Vagina (tissue), 2 donors: ENCODE results near the gene INHBC.

Experiments used
- CTCF ChIP-seq, 3 experiments: fragments of 450-650 bp in 2 of 3; fragments of 200-600 bp in 1 of 3; sonication (generic) in 1 of 3; IDR thresholded peaks; one replicate each; pipeline ENCODE4 v1.5.1; 2017 to 2019; ENCODE audit warnings: antibody characterized with exemption in 3 of 3, mild to moderate bottlenecking in 2 of 3, moderate library complexity in 2 of 3
- POLR2A ChIP-seq, 2 donors: fragments of 450-650 bp; IDR thresholded peaks; one replicate each; pipeline ENCODE4 v1.6.1; 2017; ENCODE audit warnings: antibody characterized with exemption in 2 of 2, mild to moderate bottlenecking in 2 of 2, moderate library complexity in 2 of 2
- POLR2AphosphoS5 ChIP-seq, 2 donors: sonication (generic); formaldehyde crosslinking; IDR thresholded peaks; one replicate each; pipeline ENCODE4 v1.9.0; 2017; ENCODE audit warnings: antibody characterized with exemption in 2 of 2, mild to moderate bottlenecking in 2 of 2, low read depth in 1 of 2; ENCODE audit not compliant: insufficient read depth in 1 of 2

- TF ChIP-seq CTCF (IDR thresholded peaks at IDR 0.05) (no peak), POLR2A (IDR thresholded peaks at IDR 0.05) (no peak), POLR2AphosphoS5 (IDR thresholded peaks at IDR 0.05; ENCODE audit: insufficient read depth in 1 of 2, low read depth in 1 of 2) (no peak)
Measured at GRCh38 chr12:57435293-57435692, 709 bp downstream of the INHBC start.
